HG02840 (cell line): ENCODE results near the gene RNMT.
"Not testable (repeated sequence)": the region's sequence is repeated elsewhere in the genome, so short reads cannot be mapped to it uniquely, and the experiment has no call there.

Source experiments
- ATAC-seq: cut with Tn5 transposase; IDR thresholded peaks from one replicate; pipeline ENCODE4 v1.9.1; 2021; ENCODE audit warnings: mild to moderate bottlenecking, moderate library complexity, moderate number of reproducible peaks; ENCODE audit not compliant: unreplicated experiment, low FRiP score

RNMT gene

DNA sequence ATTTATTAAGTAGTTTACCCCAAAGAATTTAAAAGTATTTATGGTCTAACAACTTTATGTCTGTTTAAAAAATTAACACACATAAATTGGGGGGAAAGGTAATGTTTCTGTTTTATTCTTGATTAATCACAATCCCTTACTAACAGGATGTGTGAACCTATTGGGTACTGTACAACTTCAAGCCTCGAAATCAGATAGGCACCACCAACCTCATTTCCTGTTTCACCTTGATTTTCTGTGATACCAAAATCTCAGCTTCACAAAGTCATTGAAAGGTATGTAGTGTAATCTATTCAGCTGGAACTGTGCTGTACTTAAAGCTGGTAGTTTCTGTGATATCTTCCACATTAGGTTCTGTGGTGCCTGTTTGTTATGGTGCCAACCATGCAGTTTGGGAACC is 4.0 kb downstream of the RNMT start:
- no peak for ATAC-seq

GRCh38 chr18:13735681-13736080 is 9.2 kb downstream of the RNMT start:
- no peak for ATAC-seq

- ATAC-seq: no peak
These were observed 19.2 kb downstream of the RNMT start for GRCh38 chr18:13745696-13746095.

GRCh38 chr18:13746633-13747032 is 20.2 kb downstream of the RNMT start:
- ATAC-seq: no peak

- not testable (repeated sequence) for ATAC-seq
These were observed 25.1 kb downstream of the RNMT start for GRCh38 chr18:13751599-13751998.

GRCh38 chr18:13756261-13756660 is 29.8 kb downstream of the RNMT start:
- no peak for ATAC-seq

- ATAC-seq: no peak
These were observed 30.2 kb downstream of the RNMT start for GRCh38 chr18:13756671-13757070.

DNA sequence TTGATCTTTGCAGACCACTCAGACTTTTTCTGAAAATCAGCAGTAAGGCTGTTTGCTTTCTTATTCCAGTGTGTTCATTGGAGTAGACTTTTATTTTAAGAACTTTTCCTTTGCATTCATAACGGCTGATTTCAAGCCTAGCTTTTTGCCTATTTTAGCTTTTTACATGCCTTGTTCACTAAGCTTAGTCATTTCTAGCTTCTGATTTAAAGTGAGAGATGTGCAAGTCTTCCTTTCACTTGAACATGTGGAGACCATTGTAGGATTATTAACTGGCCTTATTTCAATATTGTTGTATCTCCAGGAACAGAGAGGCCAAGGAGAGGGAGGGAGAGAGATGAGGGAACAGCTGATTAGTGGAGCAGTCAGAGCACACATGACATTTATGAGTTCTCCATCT is 32.1 kb downstream of the RNMT start:
- no peak for ATAC-seq

- no peak for ATAC-seq
These were observed 33.6 kb downstream of the RNMT start for GRCh38 chr18:13760047-13760446.

DNA sequence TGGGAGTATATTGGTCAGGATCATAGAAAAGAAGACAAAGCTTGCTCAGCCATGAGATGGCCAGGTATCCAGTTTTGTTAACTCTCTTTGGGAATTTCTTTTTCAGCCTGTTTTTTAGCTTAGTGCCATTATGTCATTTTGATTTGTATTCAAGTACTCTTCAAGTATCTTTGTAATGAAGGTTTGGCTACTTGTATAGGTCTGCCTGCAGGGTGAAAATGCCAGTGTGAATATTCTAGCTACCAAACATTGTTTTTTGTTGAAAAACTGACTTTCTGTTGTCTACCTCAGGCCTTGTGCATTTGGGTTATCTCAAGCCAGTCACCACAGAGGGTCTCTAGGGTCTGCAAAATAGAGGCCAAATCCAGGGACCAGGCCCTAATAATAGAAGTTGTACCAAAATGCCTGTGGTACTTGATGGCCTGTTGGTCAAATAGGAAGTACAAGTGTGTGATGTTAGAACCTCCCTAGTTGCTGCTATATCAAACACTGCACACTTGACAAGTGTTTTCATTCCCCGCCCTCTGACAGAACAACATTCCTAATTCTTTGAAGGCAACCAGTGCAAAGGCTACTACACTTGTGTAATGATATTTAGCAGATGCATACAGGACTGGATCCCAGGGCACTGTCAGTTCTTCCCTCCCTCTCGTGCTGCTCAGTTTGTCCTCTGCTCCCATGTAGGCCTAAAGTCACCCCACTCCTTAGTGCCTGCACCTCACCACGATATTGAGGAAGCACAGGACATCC is 36.4 kb downstream of the RNMT start:
- ATAC-seq: no peak

DNA sequence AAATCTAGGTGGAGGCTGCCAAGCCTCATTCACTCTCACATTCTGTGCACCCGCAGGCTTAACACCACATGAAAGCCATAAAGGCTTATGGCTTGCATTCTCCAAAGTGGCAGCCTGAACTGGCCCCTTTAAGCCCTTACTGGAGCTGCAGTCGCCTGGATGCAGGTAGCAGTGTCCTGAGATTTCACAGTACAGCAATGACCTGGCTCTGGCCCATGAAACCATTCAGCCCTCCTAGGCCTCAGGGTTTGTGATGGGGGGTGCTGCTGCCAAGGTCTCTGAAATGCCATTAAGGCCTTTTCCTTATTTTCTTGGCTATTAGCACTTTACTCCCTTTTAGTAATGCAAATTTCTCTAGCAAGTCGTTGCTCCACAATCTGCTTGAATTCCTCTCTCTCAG is 48.6 kb downstream of the RNMT start:
- no peak for ATAC-seq

GRCh38 chr18:13791181-13791580 is 64.7 kb downstream of the RNMT start:
- no peak for ATAC-seq

DNA sequence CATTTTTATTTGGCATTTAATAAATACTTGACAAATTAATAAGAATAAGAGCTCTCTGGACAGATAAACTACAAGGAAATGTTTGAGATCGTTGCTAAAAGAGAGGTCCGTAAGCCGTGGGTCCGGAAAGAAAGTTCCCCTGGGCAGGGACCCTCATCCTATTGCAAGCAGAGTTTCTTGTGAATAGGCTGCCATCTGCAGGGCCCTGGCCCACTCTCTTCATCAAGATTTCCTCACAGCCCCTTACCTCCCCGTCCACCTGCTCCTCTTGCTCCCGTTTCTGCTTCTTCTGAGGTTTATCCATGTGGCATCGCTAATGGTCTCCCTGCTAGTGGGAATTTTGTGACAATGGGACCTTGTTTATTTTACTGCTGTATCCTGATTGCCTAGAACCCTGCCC is 67.3 kb downstream of the RNMT start:
- no peak for ATAC-seq

- ATAC-seq: no peak
These were observed 70.0 kb downstream of the RNMT start for GRCh38 chr18:13796515-13796914.

GRCh38 chr18:13797157-13797611 is 70.7 kb downstream of the RNMT start:
- no peak for ATAC-seq

DNA sequence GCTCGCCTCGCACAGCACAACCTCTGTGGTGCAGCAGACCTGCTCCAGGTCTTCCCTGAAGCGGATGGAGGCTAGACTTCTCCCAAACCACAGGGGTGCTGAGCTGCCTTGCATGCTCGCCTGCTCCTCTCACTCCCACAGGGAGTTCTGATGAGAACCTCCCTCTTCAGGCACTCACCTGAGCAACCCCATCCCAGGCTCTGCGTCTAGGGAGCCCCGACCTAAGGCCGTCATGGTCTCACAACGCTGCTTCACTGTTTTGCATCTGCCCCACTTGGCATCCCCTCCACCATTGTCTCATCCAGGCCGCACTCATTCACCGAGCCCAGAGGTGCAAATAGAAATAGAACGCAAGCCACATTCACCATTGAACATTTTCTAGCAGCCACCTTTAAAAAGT is 72.9 kb downstream of the RNMT start:
- no peak for ATAC-seq

DNA sequence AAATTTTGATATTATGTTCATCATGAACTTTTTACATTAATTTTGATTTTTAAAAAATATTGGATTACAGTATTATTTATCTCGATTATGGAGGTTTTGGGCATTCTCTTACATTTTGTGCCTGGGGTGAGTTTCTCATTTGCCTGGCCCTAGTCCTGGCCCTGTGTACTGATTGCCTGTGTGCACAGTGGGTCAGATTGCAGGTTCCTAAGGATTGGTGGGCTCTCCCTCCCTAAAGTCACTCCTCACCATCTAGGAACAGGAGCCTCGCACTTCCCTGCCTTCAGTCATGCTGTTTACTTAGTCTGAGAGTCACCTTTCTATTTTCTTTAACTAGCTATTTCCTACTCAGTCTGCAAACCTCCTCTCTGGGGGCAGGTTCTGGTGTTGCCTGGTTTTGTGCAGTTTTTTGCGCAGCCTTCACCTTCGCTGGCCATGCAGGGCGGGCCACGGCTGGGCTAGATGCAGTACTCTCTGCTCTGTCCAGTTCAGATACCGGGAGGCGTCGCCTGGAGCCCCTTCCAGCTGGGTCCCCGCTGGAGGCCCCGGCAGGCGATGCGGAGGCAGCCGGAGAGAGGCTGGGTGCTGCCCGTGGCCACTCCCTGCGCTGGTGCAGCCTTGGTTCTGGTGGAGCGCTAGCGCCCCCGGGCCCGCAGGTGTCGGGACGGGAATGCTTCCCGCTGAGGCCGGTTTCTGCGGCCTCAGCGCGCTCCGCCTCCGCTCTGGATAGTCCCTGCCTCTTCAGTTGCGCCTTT is 74.2 kb downstream of the RNMT start:
- no peak for ATAC-seq

DNA sequence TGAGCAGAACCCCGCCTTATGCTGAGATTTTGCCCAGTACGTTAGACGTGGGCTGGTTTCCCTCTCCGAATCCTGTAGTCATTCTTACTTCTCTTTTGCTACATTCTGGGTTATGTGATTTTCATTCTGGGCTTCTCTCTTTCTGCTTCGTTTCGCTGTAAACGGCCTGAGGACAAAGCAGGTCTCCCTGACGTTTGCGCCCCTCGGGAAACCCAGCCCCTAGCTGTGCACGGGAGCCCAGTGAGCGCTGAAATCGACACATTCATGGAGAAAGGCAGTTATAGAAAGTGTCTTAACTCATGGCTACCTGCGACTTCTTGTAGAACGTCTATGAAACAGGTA is 74.8 kb downstream of the RNMT start:
- ATAC-seq: no peak

GRCh38 chr18:13804305-13804704 is 77.8 kb downstream of the RNMT start:
- no peak for ATAC-seq

- no peak for ATAC-seq
These were observed 82.0 kb downstream of the RNMT start for GRCh38 chr18:13808294-13809042.

DNA sequence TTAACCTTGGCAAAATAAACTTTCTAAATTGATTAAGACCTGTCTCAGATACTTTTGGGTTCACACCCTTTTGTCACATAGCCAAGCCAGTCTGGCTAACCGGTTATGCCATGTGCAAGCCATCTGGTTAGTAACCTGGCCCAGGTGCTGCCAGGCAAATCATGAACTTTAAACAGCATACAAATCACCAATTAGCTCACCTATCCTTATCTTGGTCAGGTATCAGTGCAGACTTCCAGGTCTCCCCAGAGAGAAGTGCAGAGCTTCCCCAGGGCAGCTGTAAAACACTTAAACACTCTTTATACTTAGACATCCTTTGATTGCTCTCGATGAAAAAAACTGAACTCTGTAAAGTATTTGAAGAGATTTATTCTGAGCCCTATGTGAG is 82.6 kb downstream of the RNMT start:
- ATAC-seq: no peak
